SK-N-MC (cell line): ENCODE measurements around the gene AADAC.
A peak's percentile ranks its signal among the peaks of the same experiment; 100 is the strongest.
"Not testable (repeated sequence)": the region's sequence is repeated elsewhere in the genome, so short reads cannot be mapped to it uniquely, and the experiment has no call there.

Source experiments
- DNase-seq: peaks from one replicate; pipeline ENCODE4 v3.0.0-alpha.2; 2011; ENCODE audit warnings: low read depth, low spot score
- H3K27ac ChIP-seq: fragments of 200-600 bp; sonication (generic); 2 replicates; pipeline ENCODE4 v1.5.1; 2016; ENCODE audit warnings: mixed run types
- H3K36me3 ChIP-seq: fragments of 200-600 bp; sonication (generic); 2 replicates; pipeline ENCODE4 v1.6.1; 2017; ENCODE audit warnings: antibody characterized with exemption, low read length, mixed read lengths; ENCODE audit not compliant: insufficient read depth
- H3K4me3 ChIP-seq: fragments of 200-600 bp; sonication (generic); 2 replicates; pipeline ENCODE4 v1.5.1; 2016
- H3K9ac ChIP-seq: fragments of 200-600 bp; sonication (generic); 2 replicates; pipeline ENCODE4 v1.8.0; 2017; ENCODE audit warnings: mixed run types, mixed read lengths; ENCODE audit not compliant: insufficient read length
- H3K9me3 ChIP-seq: fragments of 200-600 bp; sonication (generic); 2 replicates; pipeline ENCODE4 v1.6.1; 2017; ENCODE audit warnings: low read depth, mild to moderate bottlenecking, antibody characterized with exemption, low read length, moderate library complexity, mixed read lengths
- EZH2 ChIP-seq: fragments of 200-600 bp; sonication (generic); IDR thresholded peaks from one replicate; pipeline ENCODE4 v1.6.1; 2017; ENCODE audit warnings: antibody characterized with exemption
- FOXP2 ChIP-seq: optimal IDR thresholded peaks from 2 replicates; pipeline ENCODE3; 2011; ENCODE audit warnings: mild to moderate bottlenecking, moderate library complexity; ENCODE audit not compliant: insufficient read depth; ENCODE audit errors: extremely low read length, control extremely low read depth
- POLR2AphosphoS5 ChIP-seq: IDR thresholded peaks from 2 replicates; pipeline ENCODE4 v1.6.1; 2012; ENCODE audit warnings: mild to moderate bottlenecking, low read depth, low read length, borderline replicate concordance

The AADAC gene

GRCh38 chr3:151838574-151839312 is 24.8 kb downstream of the AADAC start:
- TF ChIP-seq EZH2: no peak
- no peak for TF ChIP-seq POLR2AphosphoS5
- TF ChIP-seq FOXP2: no peak

GRCh38 chr3:151839313-151839631 is 25.4 kb downstream of the AADAC start:
- Histone ChIP-seq H3K27ac (peak overlapping the region; percentile 2; the same call in 1 of the 2 replicates), H3K9ac (no peak overlapping the region), H3K36me3 (peaks cover 4% of the 10 kb centered on the region; the same call in 1 of the 2 replicates), H3K4me3 (no peak overlapping the region), H3K9me3 (peaks cover 10% of the 10 kb centered on the region; the same call in 1 of the 2 replicates)
- DNase-seq: no peak
- TF ChIP-seq EZH2 (no peak), POLR2AphosphoS5 (no peak), FOXP2 (no peak)

More at GRCh38 chr3:151838574-151839312, 24.8 kb downstream of the AADAC start:
- peaks cover 10% of the 10 kb centered on the region; the same call in 1 of the 2 replicates for H3K9me3 ChIP-seq
- H3K27ac ChIP-seq: peak overlapping the region; percentile 85
- DNase-seq: peak; percentile 94
- H3K4me3 ChIP-seq: peak overlapping the region; percentile 48
- H3K36me3 ChIP-seq: peaks cover 4% of the 10 kb centered on the region; the same call in 1 of the 2 replicates
- peak overlapping the region; percentile 9 for H3K9ac ChIP-seq

GRCh38 chr3:151841801-151842200 is 27.9 kb downstream of the AADAC start:
- no peak overlapping the region for H3K27ac ChIP-seq
- no peak for DNase-seq
- peaks cover 10% of the 10 kb centered on the region; the same call in 1 of the 2 replicates for H3K9me3 ChIP-seq
- H3K4me3 ChIP-seq: no peak overlapping the region
- no peak for TF ChIP-seq EZH2
- no peak for TF ChIP-seq FOXP2
- no peak for TF ChIP-seq POLR2AphosphoS5
- H3K9ac ChIP-seq: no peak overlapping the region
- H3K36me3 ChIP-seq: peaks cover 4% of the 10 kb centered on the region; the same call in 1 of the 2 replicates

GRCh38 chr3:151843275-151843674 is 29.4 kb downstream of the AADAC start:
- Histone ChIP-seq H3K9ac (no peak overlapping the region), H3K27ac (no peak overlapping the region), H3K4me3 (no peak overlapping the region), H3K36me3 (peaks cover 4% of the 10 kb centered on the region; the same call in 1 of the 2 replicates), H3K9me3 (peaks cover 10% of the 10 kb centered on the region; the same call in 1 of the 2 replicates)
- no peak for TF ChIP-seq POLR2AphosphoS5
- TF ChIP-seq EZH2: no peak
- no peak for TF ChIP-seq FOXP2
- no peak for DNase-seq

GRCh38 chr3:151845306-151845905 is 31.5 kb downstream of the AADAC start:
- no peak for TF ChIP-seq EZH2
- no peak for TF ChIP-seq POLR2AphosphoS5
- no peak for TF ChIP-seq FOXP2
- H3K4me3 ChIP-seq: no peak overlapping the region
- peaks cover 10% of the 10 kb centered on the region; the same call in 1 of the 2 replicates for H3K9me3 ChIP-seq
- no peak for DNase-seq
- H3K9ac ChIP-seq: no peak overlapping the region
- H3K36me3 ChIP-seq: peaks cover 4% of the 10 kb centered on the region; the same call in 1 of the 2 replicates
- no peak overlapping the region for H3K27ac ChIP-seq

GRCh38 chr3:151850065-151850464 is 36.1 kb downstream of the AADAC start:
- H3K9ac ChIP-seq, H3K36me3 ChIP-seq, H3K27ac ChIP-seq, H3K4me3 ChIP-seq, DNase-seq, H3K9me3 ChIP-seq: not testable (repeated sequence)

- Histone ChIP-seq H3K27ac (no peak overlapping the region), H3K4me3 (no peak overlapping the region), H3K36me3 (no peaks in the 10 kb centered on the region), H3K9ac (no peak overlapping the region), H3K9me3 (no peaks in the 10 kb centered on the region)
- DNase-seq: no peak
- TF ChIP-seq FOXP2: no peak
- no peak for TF ChIP-seq EZH2
- TF ChIP-seq POLR2AphosphoS5: no peak
Observed at GRCh38 chr3:151852074-151852811, 38.3 kb downstream of the AADAC start.

GRCh38 chr3:151856118-151856517 is 42.2 kb downstream of the AADAC start:
- H3K4me3 ChIP-seq: no peak overlapping the region
- H3K36me3 ChIP-seq: no peaks in the 10 kb centered on the region
- no peak for DNase-seq
- H3K9ac ChIP-seq: no peak overlapping the region
- no peaks in the 10 kb centered on the region for H3K9me3 ChIP-seq
- no peak for TF ChIP-seq FOXP2
- TF ChIP-seq POLR2AphosphoS5: no peak
- TF ChIP-seq EZH2: no peak
- no peak overlapping the region for H3K27ac ChIP-seq
